ENCODE data around the gene TMEM175. TPM values are rescaled to one million over a fixed set of nuclear protein-coding genes. Genes with fewer than 3 reads are reported as not detected.
"Not testable (repeated sequence)": the region's sequence is repeated elsewhere in the genome, so short reads cannot be mapped to it uniquely, and the experiment has no call there.

The TMEM175 gene
- total and polyA plus RNA-seq, 8 donors, result 7.3 to 82.8 (median 19.5) TPM

- no peaks in the 10 kb centered on the region for H3K9me3 ChIP-seq
- WGBS, 5 donors, result 2 to 4% (median 2%) methylated on average over 30 to 31 of the region's 31 CpGs
- intact Hi-C loops (cut with DNase I; ENCODE audit: low total_unique reads), result no loop called here
- TF ChIP-seq CTCF (IDR thresholded peaks at IDR 0.05) (no peak), POLR2AphosphoS5 (IDR thresholded peaks at IDR 0.05) (peak in 1 of 3 donors; percentile 40)
- H3K4me1 ChIP-seq, result peaks cover 43 to 62% (median 58%) of the 10 kb centered on the region in 4 donors
- peak in 1 of 2 donors; percentile 44 for DNase-seq
- peaks cover 0 to 3% (median under 1%) of the 10 kb centered on the region in 4 donors for H3K36me3 ChIP-seq
- H3K27me3 ChIP-seq, result no peaks in the 10 kb centered on the region
- H3K4me3 ChIP-seq, result peak overlapping the region; percentile 92 to 98 (median 92)
- H3K27ac ChIP-seq, result peak overlapping the region; percentile 95 to 99 (median 98)
These were observed 883 bp upstream of the TMEM175 start for GRCh38 chr4:931194-931959.

GRCh38 chr4:932713-933070 is 432 bp downstream of the TMEM175 start:
- intact Hi-C loops (cut with DNase I; ENCODE audit: low total_unique reads), result no loop called here

GRCh38 chr4:939508-939907 is 7.2 kb downstream of the TMEM175 start:
- H3K9me3 ChIP-seq, H3K27me3 ChIP-seq, H3K4me3 ChIP-seq, H3K27ac ChIP-seq, H3K4me1 ChIP-seq, DNase-seq: not testable (repeated sequence)
- 73 to 86% (median 84%) methylated on average over 4 of the region's 4 CpGs for WGBS, 5 donors
- intact Hi-C loops (cut with DNase I; ENCODE audit: low total_unique reads), result loop anchor here (5.0 kb wide), 1 partner anchor 33 kb away; the partner anchor contains the start of gene DGKQ
- peaks cover 0 to 14% (median 10%) of the 10 kb centered on the region in 4 donors for H3K36me3 ChIP-seq

More at GRCh38 chr4:932713-933070, 432 bp downstream of the TMEM175 start:
- H3K36me3 ChIP-seq, result peaks cover 0 to 3% (median 0%) of the 10 kb centered on the region in 4 donors
- H3K27ac ChIP-seq, result peak overlapping the region; percentile 95 to 99 (median 98)
- DNase-seq, result no peak
- H3K9me3 ChIP-seq, result no peaks in the 10 kb centered on the region
- H3K4me1 ChIP-seq, result peaks cover 41 to 55% (median 52%) of the 10 kb centered on the region in 4 donors
- WGBS, 5 donors, result 2 to 4% (median 2%) methylated on average over 11 of the region's 11 CpGs
- TF ChIP-seq EP300 (IDR thresholded peaks at IDR 0.05) (no peak), CTCF (IDR thresholded peaks at IDR 0.05) (no peak), POLR2AphosphoS5 (IDR thresholded peaks at IDR 0.05) (no peak), POLR2A (IDR thresholded peaks at IDR 0.05) (no peak)
- no peaks in the 10 kb centered on the region for H3K27me3 ChIP-seq
- peak overlapping the region; percentile 92 to 98 (median 92) for H3K4me3 ChIP-seq

GRCh38 chr4:945274-946102 is 13.2 kb downstream of the TMEM175 start:
- Histone ChIP-seq H3K4me1 (peaks cover 0 to 25% (median 4%) of the 10 kb centered on the region in 4 donors), H3K27ac (no peak overlapping the region), H3K9me3 (no peaks in the 10 kb centered on the region), H3K4me3 (no peak overlapping the region), H3K27me3 (no peaks in the 10 kb centered on the region), H3K36me3 (peaks cover 0 to 18% (median 10%) of the 10 kb centered on the region in 4 donors)
- DNase-seq, result peak in 1 of 2 donors; percentile 46
- TF ChIP-seq CTCF (IDR thresholded peaks at IDR 0.05), result no peak
- intact Hi-C loops (cut with DNase I; ENCODE audit: low total_unique reads), result no loop called here
- 39 to 51% (median 46%) methylated on average over 28 of the region's 28 CpGs for WGBS, 5 donors
